SH-SY5Y (cell line): ENCODE results near the gene RAB40A.

Experiments
- GATA2 ChIP-seq: IDR thresholded peaks from 2 replicates; pipeline ENCODE4 v1.6.1; 2011; ENCODE audit warnings: mild to moderate bottlenecking, low read depth, low read length
- GATA3 ChIP-seq: IDR thresholded peaks from 2 replicates; pipeline ENCODE4 v1.6.1; 2011; ENCODE audit warnings: low read depth, mild to moderate bottlenecking, low read length, moderate library complexity

GRCh38 chrX:103477496-103477895 lies 41.8 kb downstream of the RAB40A start:
- TF ChIP-seq GATA3 (no peak), GATA2 (no peak)
